ENCODE measurements around the gene PSMG1.
"Not testable (repeated sequence)": the region's sequence is repeated elsewhere in the genome, so short reads cannot be mapped to it uniquely, and the experiment has no call there.

The PSMG1 gene

GRCh38 chr21:39188521-39189139 is 5.4 kb upstream of the PSMG1 start:
- no peak for DNase-seq (ENCODE audit: low spot score)

DNA sequence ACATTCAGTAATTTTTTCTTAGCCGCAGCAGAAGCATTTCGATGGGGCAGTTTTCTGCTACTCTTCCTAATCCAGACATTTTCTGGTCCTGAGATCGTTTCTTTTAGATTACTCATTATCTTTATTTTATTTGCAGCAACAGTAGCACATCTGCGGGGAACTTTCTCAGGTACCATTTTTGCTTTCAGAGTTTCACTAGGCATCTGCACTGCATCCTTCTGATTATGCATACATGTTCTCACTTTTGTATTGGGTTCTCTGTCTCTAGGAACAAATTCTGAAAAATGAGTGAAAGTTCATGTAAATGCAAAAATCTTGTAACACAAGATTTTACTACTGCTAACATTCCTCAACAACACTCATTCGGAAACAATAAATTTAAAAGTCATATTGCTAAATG is 3.9 kb upstream of the PSMG1 start:
- DNase-seq (ENCODE audit: low spot score): no peak

DNA sequence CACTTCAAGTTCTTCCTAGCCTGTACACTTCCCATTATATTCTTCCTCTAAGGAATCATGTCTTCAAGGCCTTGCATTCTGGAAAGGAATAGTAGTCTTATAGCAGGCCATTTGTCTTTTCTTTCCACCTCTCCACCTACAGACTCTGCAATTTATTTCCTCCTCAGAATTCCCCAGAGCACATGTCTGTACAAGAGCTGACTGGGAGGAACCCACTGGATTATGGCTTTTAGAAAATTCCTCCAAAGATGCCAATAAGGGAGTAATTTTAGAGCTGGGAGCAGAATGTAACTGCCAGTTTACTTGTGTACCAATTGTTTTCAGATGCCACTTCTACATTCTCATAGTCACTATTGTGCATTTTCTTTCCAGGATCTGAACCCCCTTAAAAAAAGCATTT is 3.4 kb upstream of the PSMG1 start:
- DNase-seq (ENCODE audit: low spot score): no peak

DNA sequence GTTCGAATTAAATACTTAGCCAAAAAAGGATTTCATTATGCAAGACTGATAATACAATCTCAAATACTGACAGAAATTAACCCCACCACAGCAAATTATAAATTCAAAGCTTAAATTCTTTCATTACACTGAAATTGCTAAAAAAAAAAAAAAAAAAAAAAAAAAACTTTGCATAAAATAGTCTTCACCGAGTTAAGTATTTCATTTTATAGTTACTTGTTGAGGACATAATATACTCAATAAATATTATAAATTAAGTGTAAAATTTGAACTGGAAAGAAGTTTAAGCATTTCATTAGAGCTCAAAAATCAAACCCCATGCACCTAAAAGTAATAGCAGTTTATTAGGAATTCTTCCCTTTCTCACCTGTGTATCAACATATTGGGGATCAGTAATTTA is 1.9 kb upstream of the PSMG1 start:
- DNase-seq (ENCODE audit: low spot score): no peak

DNA sequence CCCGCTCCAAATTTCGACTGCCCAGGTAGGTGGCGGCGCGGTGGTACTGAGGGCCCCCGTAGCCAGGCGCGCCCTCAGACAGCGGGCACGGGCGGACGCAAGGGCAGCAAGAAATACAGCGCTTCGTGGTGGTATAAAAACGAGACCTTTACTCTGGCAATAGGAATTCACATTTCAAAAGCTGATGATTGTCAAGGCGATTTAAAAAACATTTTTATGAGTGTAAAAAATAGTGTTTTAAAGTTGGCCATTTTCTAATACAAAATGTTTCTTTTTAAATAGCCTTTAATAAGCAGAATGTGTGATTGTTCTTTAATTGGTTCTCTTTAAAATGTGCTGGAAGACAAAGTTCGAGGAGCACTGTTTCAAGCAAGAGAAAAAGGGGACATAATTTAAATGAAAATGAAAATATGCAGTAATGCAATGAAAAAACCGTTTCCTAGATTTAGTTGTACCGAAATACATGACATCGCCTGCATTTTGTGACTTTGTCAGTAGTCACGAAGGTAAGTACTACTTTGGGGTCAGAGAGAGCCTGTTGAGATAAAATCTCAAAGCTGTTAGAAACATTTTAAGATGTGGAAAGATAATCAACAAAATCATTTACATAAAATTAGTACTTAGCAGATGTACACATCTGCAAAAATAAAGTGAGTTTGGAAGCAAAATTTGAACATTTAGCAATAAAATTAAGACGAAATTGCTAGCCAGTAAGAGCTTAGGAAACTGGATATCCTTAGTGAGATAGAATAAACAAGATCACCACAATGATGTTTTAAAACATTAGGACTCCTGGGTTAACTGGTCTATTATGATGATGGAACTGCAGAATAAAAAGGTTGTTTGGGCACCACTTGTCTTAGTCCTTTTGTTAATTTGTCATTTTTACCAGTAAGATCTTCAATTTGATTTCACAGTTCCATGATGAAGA is 1.1 kb upstream of the PSMG1 start:
- no peak for DNase-seq (ENCODE audit: low spot score)

- DNase-seq (ENCODE audit: low spot score): no peak
Measured at GRCh38 chr21:39182484-39183271, 573 bp downstream of the PSMG1 start.

GRCh38 chr21:39182016-39182415 is 1.2 kb downstream of the PSMG1 start:
- no peak for DNase-seq (ENCODE audit: low spot score)

DNA sequence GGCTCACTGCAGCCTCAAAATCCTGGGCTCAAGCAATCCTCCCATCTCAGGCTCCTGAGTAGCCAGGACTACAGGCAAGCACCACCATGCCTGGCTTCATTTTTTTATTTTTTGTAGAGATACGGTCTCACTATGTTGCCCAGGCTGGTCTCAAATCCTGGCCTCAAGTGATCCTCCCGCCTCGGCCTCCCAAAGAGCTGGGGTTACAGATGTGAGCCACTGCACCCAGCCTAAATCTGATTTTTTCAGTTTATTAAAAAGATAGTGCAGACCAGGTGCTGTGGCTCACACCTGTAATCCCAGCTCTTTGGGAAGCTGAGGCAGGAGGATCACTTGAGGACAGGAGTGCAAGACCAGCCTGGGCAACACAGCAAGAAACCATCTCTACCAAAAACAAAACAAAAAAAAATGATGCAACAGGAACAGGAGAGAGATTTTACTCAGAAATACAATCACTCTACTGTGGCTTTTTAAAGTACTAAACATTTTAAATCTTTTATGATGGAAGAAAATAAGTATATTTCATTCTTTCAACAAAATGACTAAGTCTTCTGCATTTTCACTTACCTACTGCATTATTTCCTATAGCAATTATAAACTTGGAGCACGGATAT is 1.9 kb downstream of the PSMG1 start:
- no peak for DNase-seq (ENCODE audit: low spot score)

GRCh38 chr21:39180429-39181019 is 2.7 kb downstream of the PSMG1 start:
- DNase-seq (ENCODE audit: low spot score): no peak

DNA sequence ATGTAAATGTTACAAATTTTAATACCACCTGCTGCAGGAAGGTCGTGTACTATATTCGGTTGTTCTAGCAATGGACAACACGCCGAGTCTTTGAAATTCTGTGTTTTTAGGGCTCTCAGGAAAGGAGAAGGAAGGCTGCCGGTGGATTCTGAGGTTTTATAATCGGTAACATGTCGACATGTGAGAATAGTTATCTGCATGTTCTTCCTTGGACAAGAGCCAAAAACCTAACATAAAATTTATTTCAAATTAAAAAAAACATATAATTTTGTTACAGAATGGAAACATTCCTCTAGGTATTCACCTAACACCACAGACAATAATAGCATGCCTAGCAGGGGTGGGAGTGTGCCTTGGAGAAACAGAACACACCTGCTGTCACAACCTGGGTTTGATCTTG is 4.8 kb downstream of the PSMG1 start:
- DNase-seq (ENCODE audit: low spot score): no peak

DNA sequence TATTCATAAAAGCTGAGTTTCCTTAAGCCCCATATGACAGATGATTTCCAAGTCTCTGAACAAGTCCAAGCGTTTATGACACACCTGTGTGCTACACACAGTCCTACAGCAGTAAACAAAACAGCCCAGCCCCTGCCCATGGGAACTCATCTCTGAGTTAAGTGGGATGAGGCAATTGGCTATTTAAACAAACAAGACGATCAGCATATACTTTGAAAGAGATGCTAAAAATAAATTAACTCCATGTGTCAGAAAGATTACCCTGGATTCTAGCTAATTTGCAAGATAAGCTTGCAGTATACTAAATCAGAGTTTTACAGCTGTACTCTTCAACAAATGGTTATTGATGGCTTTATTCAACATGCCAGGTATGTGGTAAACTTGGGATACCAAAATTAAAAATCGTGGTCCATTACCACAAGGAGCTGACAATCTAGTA is 7.0 kb downstream of the PSMG1 start:
- no peak for DNase-seq (ENCODE audit: low spot score)

GRCh38 chr21:39175665-39176064 is 7.6 kb downstream of the PSMG1 start:
- DNase-seq (ENCODE audit: low spot score): no peak

DNA sequence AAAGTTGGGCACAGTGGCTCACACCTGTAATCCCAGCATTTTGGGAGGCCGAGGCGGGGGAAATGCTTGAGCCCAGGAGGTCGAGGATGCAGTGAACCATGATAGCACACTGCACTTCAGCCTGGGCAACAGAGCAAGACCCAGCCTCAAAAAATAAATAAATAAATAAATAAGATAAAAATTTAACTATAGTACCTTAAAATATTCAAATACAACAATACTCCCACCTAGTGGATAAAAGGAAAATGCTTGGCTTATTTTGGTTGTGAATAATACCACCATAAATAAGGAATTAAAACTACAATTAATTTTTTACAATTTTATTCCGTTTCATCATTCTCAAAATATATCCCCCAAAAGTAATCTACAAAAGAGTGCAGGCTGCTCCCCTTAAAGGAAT is 8.1 kb downstream of the PSMG1 start:
- no peak for DNase-seq (ENCODE audit: low spot score)

DNA sequence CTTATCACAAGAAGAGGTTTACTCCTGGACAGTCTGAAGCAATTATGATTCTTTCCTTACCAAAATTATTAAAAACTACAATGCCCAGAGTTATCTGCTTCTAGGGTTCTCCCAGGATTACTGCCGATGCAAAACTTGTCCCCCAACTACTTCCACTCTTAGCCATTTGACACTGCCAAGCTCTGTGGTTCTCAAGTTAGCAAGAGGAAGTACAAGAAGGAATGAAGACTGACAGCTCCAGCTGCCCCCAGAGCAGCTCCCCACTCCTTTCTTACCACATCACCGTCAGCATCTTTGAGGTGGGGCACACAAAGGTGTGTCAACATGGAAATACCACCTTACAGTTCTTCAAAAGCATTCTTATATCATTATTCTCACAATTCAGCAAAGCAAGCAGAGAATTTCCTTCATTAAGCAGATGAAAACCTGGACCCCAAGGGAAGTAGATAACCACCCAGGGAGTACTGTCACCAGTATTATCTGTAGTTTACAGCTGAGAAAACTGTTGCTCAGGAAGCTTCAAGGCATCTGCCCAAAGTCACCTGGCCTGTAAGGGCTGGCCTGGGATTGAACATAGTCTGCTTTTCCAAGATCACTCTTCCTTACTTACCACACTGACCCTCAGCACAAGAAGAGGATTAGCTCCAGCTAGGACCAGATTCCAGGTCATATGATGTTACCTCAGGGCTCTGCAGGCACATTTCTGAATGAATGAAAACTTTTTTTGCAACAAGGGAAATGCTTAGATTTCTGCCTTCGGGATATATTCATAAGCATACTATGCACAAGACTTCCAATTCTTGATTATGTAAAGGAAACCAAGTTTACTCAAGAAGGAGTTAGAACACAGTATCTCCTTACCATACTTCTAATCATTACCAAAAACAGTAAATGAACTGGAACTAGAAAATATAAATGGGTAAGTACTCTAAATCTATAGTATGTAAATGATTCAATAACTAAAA is 9.3 kb downstream of the PSMG1 start:
- no peak for DNase-seq (ENCODE audit: low spot score)

DNA sequence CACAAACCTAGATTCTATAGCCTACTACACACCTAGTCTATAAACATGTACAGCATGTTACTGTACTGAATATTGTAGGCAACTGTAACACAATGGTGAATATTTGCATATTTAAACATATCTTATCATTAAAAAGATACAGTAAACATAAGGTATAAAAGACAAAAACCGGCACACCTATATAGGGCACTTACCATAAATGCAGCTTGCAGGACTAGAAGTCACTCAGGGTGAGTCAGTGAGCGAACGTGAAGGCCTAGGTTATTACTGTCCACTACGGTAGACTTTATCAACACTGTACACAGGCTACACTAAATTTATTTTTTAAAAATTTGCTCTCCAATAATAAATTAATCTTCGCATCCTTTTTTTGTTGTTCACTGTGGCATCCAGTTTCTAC is 13.3 kb downstream of the PSMG1 start:
- DNase-seq (ENCODE audit: low spot score): no peak

DNA sequence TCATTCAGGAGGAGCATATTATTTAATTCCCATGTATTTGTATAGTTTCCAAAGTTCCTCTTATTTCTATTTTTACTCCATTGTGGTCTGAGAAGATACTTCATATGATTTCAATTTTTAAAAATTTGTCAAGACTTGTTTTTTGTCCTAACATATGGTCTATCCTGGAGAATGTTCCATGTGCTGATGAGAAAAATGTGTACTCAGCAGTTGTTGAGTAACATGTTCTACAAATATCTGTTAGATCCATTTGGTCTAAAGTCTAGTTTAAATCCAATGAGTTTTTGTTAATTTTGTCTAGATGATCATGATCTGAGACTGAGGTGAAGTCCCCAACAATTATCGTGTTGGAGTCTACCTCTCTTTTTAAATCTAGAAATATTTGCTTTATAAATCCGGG is 14.5 kb downstream of the PSMG1 start:
- no peak for DNase-seq (ENCODE audit: low spot score)

- DNase-seq (ENCODE audit: low spot score): no peak
Measured at GRCh38 chr21:39164523-39164922, 18.7 kb downstream of the PSMG1 start.

DNA sequence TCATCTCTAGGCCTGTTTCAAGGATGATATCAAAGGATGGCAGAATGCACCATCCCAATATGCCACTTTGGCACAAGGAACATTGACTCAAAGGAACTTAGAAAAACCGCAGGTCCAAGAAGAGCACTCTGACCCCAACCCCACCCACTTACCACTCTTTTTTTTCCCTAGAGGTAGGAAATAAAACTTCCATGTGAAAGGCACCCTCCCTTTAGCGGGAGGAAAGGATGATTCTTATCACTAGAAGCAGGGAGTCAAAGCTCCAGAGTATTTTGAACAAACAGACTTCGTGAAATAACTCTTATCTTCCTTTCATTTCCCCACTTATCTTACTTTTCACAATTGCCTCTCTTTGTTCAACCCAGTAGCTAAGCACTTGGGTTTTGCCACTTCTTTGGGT is 22.2 kb downstream of the PSMG1 start:
- DNase-seq (ENCODE audit: low spot score): no peak

- no peak for DNase-seq (ENCODE audit: low spot score)
Measured at GRCh38 chr21:39159342-39160063, 23.7 kb downstream of the PSMG1 start.

GRCh38 chr21:39157241-39157640 is 26.0 kb downstream of the PSMG1 start:
- DNase-seq (ENCODE audit: low spot score): not testable (repeated sequence)

Measured in hepatic stellate cell (primary cell).